HAP-1 (cell line): ENCODE data around the gene STK4.

ENCODE experiments used
- DNase-seq, 2 experiments: peaks; one replicate each; pipeline ENCODE4 v3.0.0-alpha.2; 2016 to 2020; ENCODE audit warnings: low spot score in 2 of 2
- H3K27me3 ChIP-seq: fragments of 250-450 bp; sonication (Bioruptor Pico); 2 replicates; pipeline ENCODE4 v1.5.1; 2020; ENCODE audit warnings: low read depth, mild to moderate bottlenecking, moderate library complexity
- H3K36me3 ChIP-seq: fragments of 250-450 bp; sonication (Bioruptor Pico); replicated peaks from 2 replicates; pipeline ENCODE4 v1.5.1; 2020; ENCODE audit warnings: mild to moderate bottlenecking
- H3K4me1 ChIP-seq: fragments of 250-450 bp; sonication (Bioruptor Pico); 2 replicates; pipeline ENCODE4 v1.5.1; 2020; ENCODE audit warnings: mild to moderate bottlenecking
- H3K4me3 ChIP-seq: fragments of 250-450 bp; sonication (Bioruptor Pico); 2 replicates; pipeline ENCODE4 v1.5.1; 2020; ENCODE audit warnings: mild to moderate bottlenecking, moderate library complexity
- H3K9me3 ChIP-seq: fragments of 250-450 bp; sonication (Bioruptor Pico); 2 replicates; pipeline ENCODE4 v1.5.1; 2020; ENCODE audit warnings: mild to moderate bottlenecking, moderate library complexity
- in situ Hi-C: fragments of 300-500 bp; cut with MboI; formaldehyde crosslinking; loops from 3 replicates; pipeline ENCODE4 v1.14.3; 2020; ENCODE audit warnings: low sequenced_read_pairs, inconsistent platforms, mixed read lengths

STK4 gene

GRCh38 chr20:44960103-44960852 is 6.0 kb upstream of the STK4 start, which contains the start of gene TOMM34:
TOMM34 (minus strand) TSS chr20:44960397; CDS start chr20:44960333, 64 bp downstream.
- in situ Hi-C loops, result no loop called here
- Histone ChIP-seq H3K4me1 (peaks cover 17% of the 10 kb centered on the region), H3K4me3 (peak within 1 kb of the TSS; percentile 75), H3K27me3 (no peaks in the 10 kb centered on the region), H3K9me3 (no peaks in the 10 kb centered on the region), H3K36me3 (peaks cover 24% of the 10 kb centered on the region)
- DNase-seq, result peak; percentile 91 to 97

- in situ Hi-C loops, result no loop called here
- peak in 1 of 2 experiments; percentile 20 for DNase-seq
- peaks cover 14% of the 10 kb centered on the region for H3K36me3 ChIP-seq
- peaks cover 21% of the 10 kb centered on the region for H3K4me1 ChIP-seq
- H3K4me3 ChIP-seq, result no peak overlapping the region
- no peaks in the 10 kb centered on the region for H3K27me3 ChIP-seq
- H3K9me3 ChIP-seq, result no peaks in the 10 kb centered on the region
Measured at GRCh38 chr20:44961011-44961869, 5.1 kb upstream of the STK4 start.

DNA sequence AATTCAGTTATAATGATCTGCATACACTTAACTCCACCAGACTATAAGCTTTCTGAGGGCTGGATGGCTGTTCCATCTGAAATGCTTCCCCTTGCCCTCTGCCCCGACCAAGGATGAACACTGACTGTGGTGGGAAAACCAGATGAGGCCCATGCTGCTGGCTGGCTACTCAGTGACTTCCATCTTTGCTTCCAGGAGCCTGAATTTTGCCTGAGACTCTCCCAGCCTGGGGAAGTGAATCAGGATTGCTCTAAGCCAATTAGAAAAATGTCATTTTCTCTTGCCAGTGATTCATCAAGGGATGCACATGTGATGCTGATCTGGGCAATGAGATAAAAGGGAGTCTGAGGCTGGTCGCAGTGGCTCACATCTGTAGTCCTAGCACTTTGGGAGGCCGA is 4.4 kb upstream of the STK4 start:
- in situ Hi-C loops, result no loop called here
- H3K36me3 ChIP-seq, result peaks cover 11% of the 10 kb centered on the region
- peaks cover 21% of the 10 kb centered on the region for H3K4me1 ChIP-seq
- no peaks in the 10 kb centered on the region for H3K27me3 ChIP-seq
- no peak overlapping the region for H3K4me3 ChIP-seq
- no peak for DNase-seq
- H3K9me3 ChIP-seq, result no peaks in the 10 kb centered on the region

DNA sequence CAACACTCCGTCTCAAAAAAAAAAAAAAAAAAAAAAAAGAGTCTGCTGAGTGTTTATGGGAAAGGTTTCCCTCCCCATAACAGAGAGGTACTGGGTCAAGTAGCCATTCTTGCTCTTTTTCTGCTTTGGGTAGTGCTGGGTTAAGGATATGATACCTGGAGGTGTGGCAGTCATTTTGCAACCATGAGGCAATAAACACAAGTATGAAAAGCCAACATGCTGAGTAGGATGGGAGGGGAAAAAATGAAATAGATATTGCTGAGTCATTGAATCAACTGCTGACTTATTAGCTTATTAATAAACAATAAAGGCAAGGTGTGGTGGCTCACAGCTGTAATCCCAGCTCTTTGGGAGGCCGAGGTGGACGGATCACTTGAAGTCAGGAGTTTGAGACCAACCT is 3.8 kb upstream of the STK4 start:
- in situ Hi-C loops, result no loop called here
- no peaks in the 10 kb centered on the region for H3K27me3 ChIP-seq
- no peaks in the 10 kb centered on the region for H3K9me3 ChIP-seq
- no peak overlapping the region for H3K4me3 ChIP-seq
- peaks cover 7% of the 10 kb centered on the region for H3K36me3 ChIP-seq
- H3K4me1 ChIP-seq, result peaks cover 24% of the 10 kb centered on the region
- no peak for DNase-seq

GRCh38 chr20:44963325-44964215 is 2.7 kb upstream of the STK4 start:
- Histone ChIP-seq H3K9me3 (no peaks in the 10 kb centered on the region), H3K4me1 (peaks cover 30% of the 10 kb centered on the region), H3K4me3 (no peak overlapping the region), H3K27me3 (no peaks in the 10 kb centered on the region), H3K36me3 (no peaks in the 10 kb centered on the region)
- in situ Hi-C loops, result no loop called here
- no peak for DNase-seq

GRCh38 chr20:44965651-44966029 is 672 bp upstream of the STK4 start:
- peaks cover 44% of the 10 kb centered on the region for H3K4me1 ChIP-seq
- no peaks in the 10 kb centered on the region for H3K36me3 ChIP-seq
- H3K27me3 ChIP-seq, result no peaks in the 10 kb centered on the region
- in situ Hi-C loops, result no loop called here
- no peaks in the 10 kb centered on the region for H3K9me3 ChIP-seq
- DNase-seq, result no peak
- peak overlapping the region; percentile 90 for H3K4me3 ChIP-seq

- H3K27me3 ChIP-seq, result no peaks in the 10 kb centered on the region
- H3K4me1 ChIP-seq, result peaks cover 38% of the 10 kb centered on the region
- H3K36me3 ChIP-seq, result peaks cover 3% of the 10 kb centered on the region
- in situ Hi-C loops, result no loop called here
- peak overlapping the region; percentile 90 for H3K4me3 ChIP-seq
- no peak for DNase-seq
- no peaks in the 10 kb centered on the region for H3K9me3 ChIP-seq
Measured at GRCh38 chr20:44967207-44967807, 995 bp downstream of the STK4 start.

DNA sequence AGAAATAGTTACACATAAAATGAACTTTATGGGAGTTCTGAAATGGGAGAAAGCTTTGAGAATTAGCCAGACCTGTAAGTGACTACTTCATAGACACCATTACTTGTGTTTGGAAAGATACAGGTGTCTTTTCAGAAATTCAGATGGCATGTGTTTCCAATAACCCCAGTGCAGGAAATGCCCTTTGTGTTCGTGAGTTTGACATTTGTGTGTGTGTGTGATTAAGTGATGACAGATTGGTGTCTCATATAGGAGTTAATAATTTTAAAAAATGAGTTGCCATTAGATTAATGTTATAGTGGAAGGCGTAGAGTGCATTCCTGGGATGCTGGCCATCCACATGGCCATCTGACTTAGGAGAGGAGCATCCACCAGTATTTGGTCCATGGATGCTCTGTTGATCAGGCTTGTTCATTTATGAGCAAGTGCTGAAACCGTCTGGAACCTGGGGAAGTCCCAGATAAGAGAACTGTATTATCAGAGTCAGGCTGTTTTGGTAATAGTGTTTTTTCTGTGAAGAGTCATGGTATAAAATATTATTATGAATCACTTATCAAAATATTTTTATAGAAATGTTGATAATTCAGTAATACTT is 3.1 kb downstream of the STK4 start:
- in situ Hi-C loops, result no loop called here
- no peak for DNase-seq
- H3K4me1 ChIP-seq, result peaks cover 38% of the 10 kb centered on the region
- H3K9me3 ChIP-seq, result no peaks in the 10 kb centered on the region
- H3K36me3 ChIP-seq, result peaks cover 19% of the 10 kb centered on the region
- H3K4me3 ChIP-seq, result no peak overlapping the region
- no peaks in the 10 kb centered on the region for H3K27me3 ChIP-seq

DNA sequence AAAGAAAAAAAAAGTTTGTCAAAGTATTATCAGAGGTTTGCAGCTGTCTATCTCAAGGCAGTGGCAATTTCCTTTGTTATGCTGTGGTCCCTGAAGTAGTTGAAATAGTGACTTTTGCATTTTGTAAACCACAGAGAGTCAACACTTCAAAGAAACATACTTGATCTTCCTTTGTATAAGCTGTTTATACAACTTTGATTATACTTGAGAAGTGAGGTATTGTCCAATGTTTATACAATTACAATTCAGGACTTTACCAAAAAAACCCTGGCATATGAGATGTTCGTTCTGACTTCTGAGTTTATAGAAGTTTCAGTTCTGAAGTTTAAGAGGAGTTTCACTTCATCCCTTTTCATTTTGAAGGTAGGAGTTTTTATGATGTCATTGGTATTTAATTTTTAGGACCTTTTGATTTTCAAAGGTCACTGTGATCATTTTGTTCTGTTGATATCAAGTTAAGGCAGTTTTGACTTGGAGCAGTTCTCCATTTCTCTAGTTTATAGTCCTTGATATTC is 4.0 kb downstream of the STK4 start:
- Histone ChIP-seq H3K4me1 (peaks cover 38% of the 10 kb centered on the region), H3K9me3 (no peaks in the 10 kb centered on the region), H3K27me3 (no peaks in the 10 kb centered on the region), H3K36me3 (peaks cover 28% of the 10 kb centered on the region), H3K4me3 (no peak overlapping the region)
- in situ Hi-C loops, result no loop called here
- DNase-seq, result peak in 1 of 2 experiments; percentile 49

- Histone ChIP-seq H3K36me3 (peaks cover 34% of the 10 kb centered on the region), H3K4me3 (no peak overlapping the region), H3K4me1 (peaks cover 28% of the 10 kb centered on the region), H3K9me3 (no peaks in the 10 kb centered on the region), H3K27me3 (no peaks in the 10 kb centered on the region)
- in situ Hi-C loops, result no loop called here
- no peak for DNase-seq
Measured at GRCh38 chr20:44973053-44973452, 6.7 kb downstream of the STK4 start.

DNA sequence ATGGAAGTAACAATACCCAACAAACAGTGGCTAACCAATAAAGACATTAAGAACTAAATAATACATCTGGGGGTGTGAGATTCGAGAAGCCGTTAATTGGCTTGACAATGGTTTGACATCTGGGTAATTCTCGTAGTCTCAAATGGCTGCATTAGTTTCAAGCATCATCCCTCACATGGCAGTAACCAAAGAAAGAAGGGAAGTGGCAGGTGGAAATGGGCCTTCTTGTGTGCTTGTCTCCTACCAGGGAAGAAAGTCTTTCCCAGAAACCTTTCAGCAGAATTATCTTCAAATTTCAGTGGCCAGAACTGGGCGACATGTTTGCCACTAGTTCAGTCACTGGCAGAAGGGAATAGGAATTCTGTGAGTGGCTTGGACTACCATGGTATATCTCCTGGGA is 10.4 kb downstream of the STK4 start:
- Histone ChIP-seq H3K4me3 (no peak overlapping the region), H3K27me3 (no peaks in the 10 kb centered on the region), H3K4me1 (no peaks in the 10 kb centered on the region), H3K9me3 (no peaks in the 10 kb centered on the region), H3K36me3 (peaks cover 52% of the 10 kb centered on the region)
- in situ Hi-C loops, result no loop called here
- DNase-seq, result no peak

DNA sequence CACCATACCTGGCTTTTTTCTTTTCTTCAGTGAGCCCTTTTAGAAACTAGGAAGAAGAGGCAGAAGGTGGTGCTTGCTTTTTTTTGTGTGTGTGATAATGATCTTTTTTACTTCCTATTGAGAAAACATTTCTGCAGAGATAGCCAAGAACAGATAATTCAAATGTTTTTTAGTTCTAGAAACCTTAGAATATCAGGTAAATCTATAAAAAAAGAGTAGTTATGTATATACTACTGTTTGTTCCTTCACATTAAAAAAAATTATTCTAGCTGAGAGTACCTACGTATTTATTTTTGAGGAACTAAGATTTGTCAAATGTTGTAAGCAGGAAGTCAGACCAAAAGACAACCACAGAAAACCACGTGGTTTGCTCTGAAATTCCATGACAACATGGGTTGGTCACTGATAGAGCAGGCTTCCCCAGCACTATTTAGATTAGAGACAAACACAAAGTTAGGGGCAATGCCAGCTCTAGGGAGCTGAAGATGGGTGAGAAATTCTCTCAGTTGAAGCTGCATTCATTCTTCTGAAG is 12.8 kb downstream of the STK4 start:
- no peak for DNase-seq
- Histone ChIP-seq H3K36me3 (peaks cover 43% of the 10 kb centered on the region), H3K4me3 (no peak overlapping the region), H3K4me1 (no peaks in the 10 kb centered on the region), H3K27me3 (no peaks in the 10 kb centered on the region), H3K9me3 (no peaks in the 10 kb centered on the region)
- in situ Hi-C loops, result no loop called here
